ENCODE measurements around the gene PLPPR1.

Gene PLPPR1

DNA sequence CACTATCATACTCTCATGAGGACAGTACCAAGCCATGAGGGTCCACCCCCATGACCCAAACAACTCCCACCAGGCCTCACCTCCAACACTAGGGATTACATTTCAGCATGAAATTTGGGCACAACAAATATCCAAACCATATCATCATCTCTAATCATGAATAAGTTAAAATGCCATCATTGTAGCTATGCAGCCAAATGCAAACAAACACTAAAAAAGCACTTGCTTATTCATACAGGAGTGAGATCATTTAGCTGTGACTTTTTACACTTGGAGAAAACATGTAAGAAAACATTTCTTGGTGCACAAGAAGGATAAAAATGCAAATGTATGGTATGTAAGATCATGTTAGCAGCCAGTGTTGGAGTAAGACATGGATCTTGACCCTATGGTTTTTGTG is 332.1 kb downstream of the PLPPR1 start:
- Mint-ChIP-seq H3K36me3 (ENCODE audit: low read depth) (no peaks in the 10 kb centered on the region), H3K4me3 (no peak overlapping the region), H3K9me3 (no peaks in the 10 kb centered on the region), H3K4me1 (ENCODE audit: low read depth) (no peaks in the 10 kb centered on the region), H3K27me3 (peaks cover 13% of the 10 kb centered on the region), H3K27ac (no peak overlapping the region)
- DNase-seq: no peak

DNA sequence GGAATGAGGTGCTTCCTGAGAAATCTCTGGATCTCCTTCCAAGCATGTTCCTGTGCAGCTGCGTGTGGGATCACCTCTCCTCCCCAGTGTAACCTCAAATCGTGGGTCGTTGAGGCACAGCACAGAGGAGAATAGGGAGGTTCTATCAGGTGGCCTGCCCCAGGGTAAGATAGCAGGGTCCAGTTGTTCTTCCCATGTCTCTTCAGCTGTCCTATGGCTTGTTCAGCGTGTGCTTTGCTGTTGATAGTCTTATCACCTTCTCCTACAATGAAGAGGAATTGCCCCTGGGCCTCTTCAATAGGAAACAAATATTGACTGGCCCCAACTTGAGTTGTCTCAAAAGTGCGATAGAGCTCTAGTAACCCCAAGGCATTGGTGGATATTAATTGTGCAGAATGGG is 333.9 kb downstream of the PLPPR1 start:
- no peak for DNase-seq
- Mint-ChIP-seq H3K4me1 (ENCODE audit: low read depth) (no peaks in the 10 kb centered on the region), H3K36me3 (ENCODE audit: low read depth) (no peaks in the 10 kb centered on the region), H3K27me3 (peaks cover 12% of the 10 kb centered on the region), H3K27ac (no peak overlapping the region), H3K9me3 (no peaks in the 10 kb centered on the region), H3K4me3 (no peak overlapping the region)

DNA sequence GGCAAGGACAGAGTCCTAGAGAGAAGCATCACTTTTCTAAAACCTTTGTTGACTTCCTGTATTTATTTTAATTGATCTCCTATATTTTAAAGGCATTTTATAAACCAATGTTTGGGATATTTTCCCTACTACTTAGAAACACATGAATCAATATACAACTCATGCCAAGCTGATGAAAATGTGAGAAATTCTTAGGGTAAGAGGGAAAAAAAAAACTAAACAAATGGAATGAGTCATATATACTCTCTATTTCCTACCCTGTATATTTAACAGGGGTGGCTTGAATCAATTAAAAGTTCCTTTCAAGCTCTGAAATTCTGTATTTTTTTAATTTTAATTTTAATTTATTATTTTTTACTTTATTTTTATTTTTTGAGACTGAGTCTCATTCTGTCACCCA is 336.7 kb downstream of the PLPPR1 start:
- no peak for DNase-seq
- no peaks in the 10 kb centered on the region for H3K36me3 Mint-ChIP-seq (ENCODE audit: low read depth)
- H3K27me3 Mint-ChIP-seq: peaks cover 5% of the 10 kb centered on the region
- no peak overlapping the region for H3K27ac Mint-ChIP-seq
- H3K4me3 Mint-ChIP-seq: no peak overlapping the region
- H3K4me1 Mint-ChIP-seq (ENCODE audit: low read depth): no peaks in the 10 kb centered on the region
- H3K9me3 Mint-ChIP-seq: no peaks in the 10 kb centered on the region

DNA sequence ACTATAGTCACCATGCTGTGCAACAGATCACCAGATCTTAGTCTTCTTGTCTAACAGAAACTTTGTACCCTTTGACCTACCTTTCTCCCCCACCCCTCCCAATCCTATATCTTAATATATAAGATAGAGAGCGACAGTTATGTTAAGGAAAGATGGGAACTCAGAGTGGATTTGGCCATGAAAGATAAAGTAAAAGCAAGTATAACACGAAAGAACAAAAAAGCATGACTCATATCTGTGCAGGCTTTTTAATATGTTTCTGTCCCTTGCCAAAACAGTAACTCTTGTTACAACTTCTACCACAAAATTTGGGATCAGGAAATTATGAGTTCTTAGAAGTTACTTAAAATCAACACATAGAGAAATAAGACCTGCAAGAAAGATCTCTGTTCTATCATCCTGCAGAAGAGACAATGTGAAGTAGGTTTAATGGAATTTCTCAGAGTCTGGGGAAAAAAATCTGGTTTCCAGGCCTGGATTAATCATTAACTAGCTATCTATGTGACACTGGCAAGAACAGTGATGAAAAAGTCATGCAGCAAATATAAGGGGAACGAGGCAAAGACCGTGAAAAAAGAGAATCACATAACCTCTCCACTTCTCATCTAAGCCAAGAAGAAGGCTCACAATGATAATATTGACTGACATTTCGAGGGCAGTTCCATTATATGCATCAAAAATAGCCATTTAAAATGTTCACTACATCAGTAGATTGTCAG is 337.7 kb downstream of the PLPPR1 start:
- Mint-ChIP-seq H3K4me3 (no peak overlapping the region), H3K27me3 (peaks cover 5% of the 10 kb centered on the region), H3K36me3 (ENCODE audit: low read depth) (no peaks in the 10 kb centered on the region), H3K9me3 (no peaks in the 10 kb centered on the region), H3K27ac (no peak overlapping the region), H3K4me1 (ENCODE audit: low read depth) (no peaks in the 10 kb centered on the region)
- DNase-seq: no peak

DNA sequence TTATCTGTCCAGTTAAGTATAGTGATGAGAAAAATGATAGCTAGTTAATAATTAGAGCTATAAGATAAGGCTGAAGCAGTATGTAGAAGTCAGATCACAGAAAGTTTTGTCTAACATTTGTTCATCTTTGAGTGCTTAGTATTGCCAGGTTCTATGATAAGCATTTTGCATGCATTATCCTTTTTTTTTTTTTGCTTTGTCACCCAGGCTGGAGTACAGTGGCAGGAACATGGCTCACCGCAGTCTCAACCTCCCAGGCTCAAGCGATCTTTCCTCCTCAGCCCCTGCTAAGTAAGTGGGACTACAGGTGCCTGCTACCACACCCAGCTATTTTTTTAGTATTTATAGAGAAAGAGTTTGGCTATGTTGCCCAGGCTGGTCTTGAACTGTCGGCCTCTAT is 338.8 kb downstream of the PLPPR1 start:
- Mint-ChIP-seq H3K27me3 (peaks cover 5% of the 10 kb centered on the region), H3K9me3 (no peaks in the 10 kb centered on the region), H3K4me3 (no peak overlapping the region), H3K27ac (no peak overlapping the region), H3K36me3 (ENCODE audit: low read depth) (no peaks in the 10 kb centered on the region), H3K4me1 (ENCODE audit: low read depth) (no peaks in the 10 kb centered on the region)
- no peak for DNase-seq

DNA sequence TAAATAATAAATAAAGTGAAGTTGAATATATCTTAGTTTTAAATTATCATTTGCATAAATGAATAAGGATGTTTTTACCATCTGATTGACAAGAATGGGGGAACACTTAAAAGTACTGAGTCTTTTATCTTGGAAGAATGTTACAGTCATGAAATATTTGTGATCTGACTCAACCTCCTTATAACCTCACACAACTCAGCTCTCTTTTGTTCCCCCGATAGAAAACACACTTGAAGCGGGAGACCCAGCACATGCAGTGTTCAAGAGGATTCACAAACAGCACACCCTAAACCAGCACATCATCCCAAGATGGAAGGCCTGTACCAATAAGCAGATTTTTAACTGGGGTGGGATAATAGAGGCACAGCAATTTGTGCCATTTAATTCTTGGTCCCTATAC is 340.8 kb downstream of the PLPPR1 start:
- Mint-ChIP-seq H3K4me3 (no peak overlapping the region), H3K27ac (no peak overlapping the region), H3K9me3 (no peaks in the 10 kb centered on the region), H3K36me3 (ENCODE audit: low read depth) (no peaks in the 10 kb centered on the region), H3K27me3 (peaks cover 4% of the 10 kb centered on the region), H3K4me1 (ENCODE audit: low read depth) (no peaks in the 10 kb centered on the region)
- DNase-seq: no peak

DNA sequence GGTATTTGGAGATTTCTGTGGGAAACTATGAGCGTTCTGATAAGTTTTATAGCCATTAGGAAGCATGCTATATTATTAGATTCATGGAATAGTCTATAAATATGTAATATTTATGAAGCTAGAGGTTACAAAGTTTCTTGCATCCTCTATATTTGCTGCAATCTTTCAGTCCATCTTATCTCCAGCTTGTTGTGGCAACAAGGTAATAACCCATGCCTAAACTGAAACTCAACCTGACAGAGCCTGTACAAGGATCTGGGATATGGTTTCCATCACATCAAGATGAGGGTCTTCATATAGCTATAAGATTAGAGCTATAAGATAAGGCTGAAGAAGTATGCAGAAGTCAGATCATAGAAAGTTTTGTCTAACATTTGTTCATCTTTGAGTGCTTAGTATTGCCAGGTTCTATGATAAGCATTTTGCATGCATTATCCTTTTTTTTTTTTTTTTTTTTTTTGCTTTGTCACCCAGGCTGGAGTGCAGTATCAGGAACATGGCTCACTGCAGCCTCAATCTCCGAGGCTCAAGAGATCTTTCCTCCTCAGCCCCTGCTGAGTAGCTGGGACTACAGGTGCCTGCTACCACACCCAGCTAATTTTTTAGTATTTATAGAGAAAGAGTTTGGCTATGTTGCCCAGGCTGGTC is 341.5 kb downstream of the PLPPR1 start:
- H3K4me1 Mint-ChIP-seq (ENCODE audit: low read depth): no peaks in the 10 kb centered on the region
- DNase-seq: no peak
- H3K36me3 Mint-ChIP-seq (ENCODE audit: low read depth): no peaks in the 10 kb centered on the region
- no peak overlapping the region for H3K4me3 Mint-ChIP-seq
- H3K9me3 Mint-ChIP-seq: no peaks in the 10 kb centered on the region
- peaks cover 3% of the 10 kb centered on the region for H3K27me3 Mint-ChIP-seq
- no peak overlapping the region for H3K27ac Mint-ChIP-seq

DNA sequence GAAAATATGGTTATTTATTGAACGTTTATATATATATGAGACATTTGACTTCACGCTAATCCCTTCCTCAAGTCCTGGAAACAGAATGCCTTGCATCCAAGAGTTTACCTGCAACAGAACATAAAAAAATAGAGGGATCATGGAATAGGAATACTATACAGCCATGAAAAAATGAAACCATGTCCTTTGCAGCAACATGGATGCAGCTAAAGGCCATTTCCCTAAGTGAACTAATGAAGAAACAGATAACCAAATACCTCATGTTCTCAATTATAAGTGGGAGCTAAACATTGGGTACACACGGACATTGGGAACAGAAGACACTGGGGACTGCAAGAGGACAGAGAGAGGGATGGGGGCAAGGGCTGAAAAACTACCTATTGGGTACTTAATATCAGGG is 343.3 kb downstream of the PLPPR1 start:
- no peak for DNase-seq
- peaks cover 14% of the 10 kb centered on the region for H3K27me3 Mint-ChIP-seq
- no peaks in the 10 kb centered on the region for H3K9me3 Mint-ChIP-seq
- H3K27ac Mint-ChIP-seq: no peak overlapping the region
- H3K4me3 Mint-ChIP-seq: no peak overlapping the region
- no peaks in the 10 kb centered on the region for H3K36me3 Mint-ChIP-seq (ENCODE audit: low read depth)
- H3K4me1 Mint-ChIP-seq (ENCODE audit: low read depth): no peaks in the 10 kb centered on the region

DNA sequence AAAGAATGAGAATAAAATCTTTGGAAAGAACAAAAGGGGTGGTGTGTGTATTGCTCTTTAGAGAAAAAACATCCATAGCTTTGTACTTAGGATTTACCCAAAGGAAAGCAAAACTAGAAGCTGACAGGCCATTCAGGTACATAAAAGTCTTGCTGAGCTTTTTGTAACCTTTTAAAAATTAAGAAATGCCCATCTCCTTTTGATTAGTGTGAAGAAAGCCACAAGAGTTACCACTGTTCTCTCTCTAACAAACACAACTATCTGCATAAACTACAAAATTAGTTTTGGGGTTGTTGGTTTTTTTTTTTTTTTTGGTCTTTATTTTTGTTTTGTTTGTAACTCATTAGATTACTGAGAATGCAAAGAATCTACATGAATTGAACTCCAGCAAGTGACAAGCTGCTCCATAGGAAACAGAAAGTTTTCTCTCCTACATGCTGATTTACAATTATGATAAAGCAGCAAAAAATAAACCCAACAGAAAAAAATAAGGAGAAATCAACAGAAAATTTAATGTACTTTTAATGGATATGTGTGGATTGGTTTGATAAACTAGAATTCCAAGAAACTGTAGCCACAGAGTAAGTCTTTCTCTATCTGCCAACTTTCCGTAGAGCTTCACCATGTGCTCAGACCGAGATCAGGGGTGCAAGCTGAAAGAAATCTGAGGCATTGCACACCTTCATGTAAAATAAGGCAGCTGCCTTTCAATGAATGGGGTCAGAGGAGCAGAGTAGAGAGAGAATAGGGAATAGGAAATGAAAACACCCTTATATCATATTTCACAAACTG is 344.0 kb downstream of the PLPPR1 start:
- no peaks in the 10 kb centered on the region for H3K36me3 Mint-ChIP-seq (ENCODE audit: low read depth)
- no peak overlapping the region for H3K27ac Mint-ChIP-seq

More for the DNA sequence above, 344.0 kb downstream of the PLPPR1 start:
- Mint-ChIP-seq H3K9me3 (no peaks in the 10 kb centered on the region), H3K4me1 (ENCODE audit: low read depth) (no peaks in the 10 kb centered on the region), H3K27me3 (peaks cover 12% of the 10 kb centered on the region), H3K4me3 (no peak overlapping the region)
- no peak for DNase-seq
